NCI-H2029 treated with DMSO at 0.1 percent for 48 hours (cell line): Measurements from ENCODE around the gene RGL1.

ENCODE experiments used
- DNase-seq: peaks from one replicate; lab custom pipeline; 2025; lab: John Stamatoyannopoulos, UW

Gene RGL1

DNA sequence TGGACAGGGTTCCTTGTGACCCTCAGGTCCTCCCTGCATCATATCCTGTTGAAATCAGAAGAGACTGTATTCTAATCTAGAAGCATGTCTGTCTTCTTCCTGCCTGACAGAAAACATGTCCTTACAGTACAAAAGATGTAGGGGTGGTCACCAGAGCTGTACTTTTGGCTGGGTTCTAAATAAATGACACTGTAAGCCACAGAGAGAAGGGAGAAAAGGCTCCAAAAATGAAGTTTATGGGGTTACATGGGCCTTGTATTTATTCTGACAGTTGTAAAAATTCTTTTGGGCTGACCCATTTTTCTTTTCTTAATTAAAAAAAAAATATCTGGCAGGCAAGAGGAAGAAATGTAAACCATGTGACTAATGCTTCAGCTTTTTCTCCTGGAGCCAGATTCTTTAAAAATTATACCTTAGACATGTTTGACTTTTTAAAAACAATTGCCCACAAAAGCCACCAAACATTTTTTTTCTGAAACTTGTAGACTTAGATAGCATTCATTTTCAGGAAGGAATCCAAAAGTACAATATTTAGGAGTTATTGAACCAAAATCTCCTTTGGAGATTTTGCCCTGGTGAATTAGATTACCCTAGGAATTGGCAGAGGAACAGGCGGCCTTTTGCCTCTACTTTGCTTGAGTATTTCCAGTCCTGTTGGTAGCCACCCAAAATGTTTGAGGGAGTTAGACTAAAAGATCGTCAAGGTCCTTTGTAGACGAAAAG, 17.1 kb downstream of the RGL1 start:
- no peak for DNase-seq

DNA sequence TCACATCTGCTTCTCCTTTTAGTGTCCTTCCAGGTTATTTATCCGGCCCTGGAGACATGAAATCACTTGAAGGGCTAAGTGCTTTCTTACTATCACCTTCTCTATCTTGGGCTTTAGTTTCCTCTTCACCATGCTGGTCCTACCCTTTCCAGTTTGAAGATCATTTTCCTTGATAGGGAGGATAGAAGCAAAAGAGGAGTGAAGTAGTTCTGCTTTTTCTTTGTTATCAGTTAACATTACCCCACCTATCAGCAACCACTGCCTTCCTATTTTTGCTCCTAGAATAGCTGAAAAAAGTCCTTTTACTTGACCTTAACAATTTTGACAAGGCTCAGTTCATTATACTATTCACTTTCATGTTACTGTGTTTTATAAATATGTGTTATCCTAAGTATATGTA, 19.4 kb downstream of the RGL1 start:
- no peak for DNase-seq

DNA sequence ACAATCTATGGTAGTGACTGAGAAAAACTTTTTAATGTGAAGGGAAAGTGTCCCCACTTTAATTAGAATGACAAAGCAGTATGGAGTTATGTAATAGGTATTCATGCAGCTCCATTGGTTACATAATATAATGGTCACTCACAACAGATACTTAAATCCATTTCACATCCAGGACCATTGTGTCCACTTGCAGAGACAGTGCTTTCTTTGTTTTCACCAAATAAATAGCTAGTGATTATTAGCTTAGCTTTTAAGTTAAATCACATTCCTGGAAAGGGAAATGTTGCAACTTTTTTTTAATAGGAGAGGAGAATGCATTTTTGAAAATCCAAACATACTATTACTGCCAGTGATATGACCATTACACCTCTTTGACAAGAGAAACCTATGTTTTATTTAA, 22.9 kb downstream of the RGL1 start:
- no peak for DNase-seq

DNA sequence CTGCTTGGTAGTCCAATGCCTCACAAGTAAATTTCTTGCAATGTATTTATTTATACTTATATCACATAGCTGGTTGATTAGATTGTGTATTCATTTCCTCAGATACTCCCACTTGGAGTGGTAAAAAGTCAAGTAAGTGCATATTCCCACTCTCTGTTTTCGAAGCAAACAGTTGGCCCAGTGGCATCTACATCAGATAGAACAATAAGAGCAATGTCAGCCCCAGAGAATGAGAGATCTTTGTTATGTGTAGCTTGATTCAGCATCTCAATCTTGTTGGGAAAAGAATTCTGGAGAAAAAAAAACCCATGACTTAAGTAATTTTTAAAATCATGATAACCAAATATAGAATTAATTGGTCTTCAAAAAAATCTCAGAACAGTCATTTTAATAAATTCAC, 25.5 kb downstream of the RGL1 start:
- no peak for DNase-seq

DNA sequence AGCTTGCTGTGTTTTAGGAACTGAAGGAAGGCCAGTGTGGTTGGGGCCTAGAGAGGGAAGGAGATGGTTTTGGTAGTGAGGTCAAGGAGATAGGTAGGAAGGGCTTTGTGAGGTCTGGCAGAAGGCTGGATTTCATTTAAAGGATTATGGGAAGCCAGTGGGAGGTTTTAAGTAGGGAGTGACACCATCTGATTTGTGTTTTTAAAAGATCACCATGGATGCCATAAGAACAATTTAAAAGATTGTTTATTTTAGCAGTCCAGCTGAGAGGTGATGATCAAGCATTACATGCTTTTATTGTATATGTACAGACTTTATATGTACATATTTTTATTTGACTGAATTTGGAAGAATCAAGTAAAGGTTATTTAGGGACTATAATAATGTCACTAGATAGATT, 26.4 kb downstream of the RGL1 start:
- DNase-seq = no peak

DNA sequence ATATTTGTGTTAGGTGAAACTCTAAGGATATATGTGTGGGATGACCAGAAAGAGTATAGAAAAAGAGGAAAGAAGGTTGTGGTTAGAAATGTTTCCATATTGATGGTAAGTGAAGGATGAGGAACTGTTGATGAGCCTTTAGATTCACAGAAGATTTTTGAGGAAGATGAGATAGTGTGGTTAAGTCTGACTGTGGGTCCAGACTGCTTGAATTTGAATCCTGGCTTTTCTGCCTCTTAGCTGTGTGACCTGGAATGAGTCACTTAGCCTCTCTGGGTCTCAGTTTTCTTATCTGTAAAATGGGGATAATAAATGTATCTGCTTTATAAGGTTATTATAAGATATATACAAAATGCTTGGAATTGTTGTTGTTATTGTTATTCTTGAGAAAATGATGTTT, 27.5 kb downstream of the RGL1 start:
- DNase-seq = no peak

DNA sequence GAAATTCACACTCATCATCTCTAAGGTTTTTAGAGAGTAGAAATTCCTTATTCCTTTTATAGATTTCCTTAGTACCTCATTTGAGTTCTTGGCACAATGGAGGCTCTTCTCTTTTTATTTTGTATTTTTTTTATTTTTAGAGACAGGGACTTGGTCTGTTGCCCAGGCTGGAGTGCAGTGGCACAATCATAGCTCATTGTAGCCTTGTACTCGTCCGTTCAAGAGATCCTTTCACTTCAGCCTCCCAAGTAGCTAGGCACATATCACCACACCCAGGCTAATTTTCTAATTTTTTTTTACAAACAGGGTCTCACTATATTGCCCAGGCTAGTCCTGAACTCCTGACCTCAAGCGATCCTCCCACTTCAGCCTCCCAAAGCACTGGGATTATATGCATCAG, 29.6 kb downstream of the RGL1 start:
- DNase-seq = no peak

DNA sequence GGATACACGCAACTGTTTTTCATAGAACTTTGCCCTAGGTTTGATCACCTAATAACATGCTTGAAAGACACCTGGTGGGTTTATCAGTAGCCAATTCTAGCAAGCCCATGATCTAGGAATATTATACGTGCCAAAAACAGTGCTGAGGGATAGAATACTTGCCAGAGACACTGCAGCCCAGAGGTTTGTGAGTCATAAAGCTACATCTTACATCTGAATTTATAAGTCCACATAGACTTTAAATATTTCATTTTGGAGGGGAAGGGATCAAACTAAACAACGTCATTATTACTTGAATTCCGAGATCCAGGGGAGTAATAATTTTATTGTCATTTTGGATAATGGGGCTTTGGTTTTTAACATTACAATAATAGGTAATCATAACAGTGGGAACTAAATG, 31.7 kb downstream of the RGL1 start:
- no peak for DNase-seq

DNA sequence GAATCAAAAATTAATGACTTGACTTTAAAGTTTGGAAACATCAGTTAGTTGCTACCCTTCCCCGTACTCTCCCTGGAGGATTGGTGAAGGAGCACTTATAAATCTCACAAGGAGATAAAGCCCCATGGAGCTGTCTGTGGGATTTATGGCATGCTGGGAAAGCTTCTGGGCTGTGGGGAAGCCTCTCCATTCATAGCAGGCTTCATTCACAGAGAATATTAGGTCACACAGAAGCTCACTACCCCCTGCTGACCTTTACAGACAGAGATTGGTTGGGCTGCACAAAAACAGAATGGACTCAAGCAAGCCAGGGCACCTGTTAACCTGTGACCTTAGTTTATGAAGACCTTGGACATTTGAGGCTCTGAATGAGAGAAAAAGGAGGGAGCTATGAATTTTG, 32.1 kb downstream of the RGL1 start:
- DNase-seq = no peak

DNA sequence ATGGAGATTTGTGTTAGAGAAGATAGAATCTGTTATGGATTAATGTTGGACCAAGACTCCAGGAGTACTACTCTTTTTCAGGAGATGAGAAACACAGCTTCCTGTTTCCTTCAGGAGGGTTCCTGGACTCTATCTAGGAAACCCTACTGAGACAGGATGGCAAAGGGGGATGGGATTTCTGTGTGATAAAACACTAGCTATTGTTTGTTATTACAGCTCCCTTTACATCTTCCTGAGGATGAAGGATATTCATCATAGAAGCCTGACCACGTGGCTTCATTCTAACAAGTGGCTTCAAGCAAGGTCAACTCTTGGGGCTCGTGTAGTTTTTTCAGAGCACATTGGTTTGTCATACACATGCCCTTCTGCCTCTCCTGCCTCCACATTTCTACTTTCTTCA, 33.3 kb downstream of the RGL1 start:
- no peak for DNase-seq

DNA sequence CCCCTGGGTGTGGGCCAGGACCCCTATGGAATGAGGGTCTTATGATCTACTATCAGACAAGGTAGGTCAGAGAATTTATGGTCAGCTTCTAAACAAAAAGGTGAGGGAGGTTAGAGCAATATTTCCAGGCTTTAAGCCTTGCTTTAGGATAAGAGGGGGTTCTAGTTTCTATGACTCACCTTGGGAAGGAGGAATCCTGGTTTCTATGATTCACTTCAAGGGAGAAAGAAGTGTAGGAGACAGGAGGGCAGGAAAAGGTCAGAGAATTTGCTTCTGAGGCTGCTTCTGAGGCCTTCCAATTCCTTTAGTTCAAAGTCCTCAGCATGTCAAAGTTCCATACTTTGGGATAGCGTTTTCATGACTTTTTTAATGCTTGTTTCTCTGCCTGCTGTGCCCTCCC, 35.2 kb downstream of the RGL1 start:
- DNase-seq = no peak

DNA sequence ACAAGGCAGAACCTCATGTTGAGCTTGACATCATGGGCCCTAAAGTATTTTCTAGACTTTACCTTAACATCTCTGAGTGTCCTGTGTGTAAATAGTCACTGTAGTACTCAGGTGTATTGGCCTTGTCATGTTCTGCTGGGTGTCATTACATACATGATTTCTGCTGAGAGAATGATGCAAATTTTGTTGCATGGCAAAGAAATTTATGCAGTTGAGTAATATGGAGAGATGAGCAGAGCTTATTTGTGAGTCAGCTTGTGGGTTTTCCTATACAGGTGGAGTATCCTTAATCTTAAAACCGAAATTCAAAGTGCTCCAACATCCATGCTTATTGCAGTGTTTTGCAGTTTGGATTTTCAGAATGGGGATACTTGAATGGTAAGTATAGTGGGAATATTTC, 36.6 kb downstream of the RGL1 start:
- DNase-seq = no peak

DNA sequence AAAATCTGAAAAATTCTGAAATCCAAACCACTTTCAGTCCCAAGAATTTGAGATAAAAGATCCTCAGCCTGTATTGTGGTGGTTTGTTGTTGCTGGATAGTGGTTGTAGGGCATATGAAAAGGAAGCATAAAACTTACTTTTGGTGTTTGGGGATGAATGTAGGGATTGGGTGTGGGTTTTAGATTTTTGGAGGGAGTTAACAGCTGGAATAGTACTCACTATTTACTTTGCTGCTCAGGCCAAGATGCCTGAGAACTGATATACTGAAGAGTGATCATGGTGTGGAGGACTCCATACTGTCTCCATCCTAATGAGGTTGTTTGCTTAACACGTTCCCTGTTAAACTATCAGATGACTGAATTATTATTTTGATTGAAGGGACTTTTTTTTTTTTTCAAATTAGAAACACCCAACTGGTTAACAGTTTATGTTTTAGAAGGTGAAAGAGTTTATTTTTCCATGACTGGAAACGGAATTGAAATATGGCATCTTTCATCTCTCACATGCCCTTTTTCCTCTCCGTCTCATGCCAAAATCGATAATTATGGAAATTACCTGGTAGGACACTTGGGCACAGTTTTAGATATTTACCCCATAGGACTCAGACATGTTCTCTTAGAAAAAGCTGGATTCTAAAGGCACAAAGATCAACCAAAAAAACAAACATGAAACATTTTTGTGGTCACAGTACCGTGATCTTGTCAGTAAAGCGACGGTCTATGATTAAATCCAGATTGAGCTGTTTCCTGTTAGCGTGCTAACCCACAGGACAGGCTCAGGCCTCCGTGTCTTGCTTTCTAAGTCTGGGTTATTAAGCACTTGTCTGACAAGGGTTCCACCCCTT, 37.3 kb downstream of the RGL1 start:
- no peak for DNase-seq

DNA sequence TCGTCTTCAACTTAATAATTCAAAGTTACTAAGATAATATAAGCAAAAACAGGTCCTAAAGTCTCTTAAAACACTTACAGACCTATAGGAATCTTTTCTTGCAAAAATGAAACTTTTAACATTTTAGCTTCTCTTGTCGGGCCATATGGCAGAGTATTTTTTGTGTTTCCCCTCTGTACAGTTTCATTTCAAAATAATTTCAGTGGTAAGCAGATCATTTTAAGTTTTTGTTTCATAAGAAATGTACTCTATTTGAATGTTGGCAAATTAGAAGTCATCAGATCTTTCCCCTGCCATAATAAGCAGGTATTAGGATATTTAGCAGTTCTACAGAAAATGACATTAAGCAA, 37.9 kb downstream of the RGL1 start:
- DNase-seq = no peak

DNA sequence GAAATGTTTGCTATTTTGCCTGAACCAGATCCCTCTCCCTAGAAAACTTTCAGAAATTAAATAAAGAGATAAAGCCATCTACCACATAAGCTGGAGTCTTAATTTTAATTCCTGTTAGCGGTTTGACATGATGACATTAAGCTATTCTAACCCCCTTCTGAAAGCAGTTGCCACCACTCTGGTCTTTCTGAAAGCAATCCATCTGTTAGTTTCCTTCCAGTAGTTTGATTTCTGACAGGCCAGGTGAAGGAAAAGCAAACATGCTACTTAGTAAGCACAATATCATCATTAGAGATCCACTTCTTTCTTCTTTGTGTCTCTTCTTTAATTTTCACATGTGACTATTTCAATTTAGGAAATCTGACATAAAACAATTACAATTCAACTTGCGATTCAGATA, 39.9 kb downstream of the RGL1 start:
- no peak for DNase-seq

DNA sequence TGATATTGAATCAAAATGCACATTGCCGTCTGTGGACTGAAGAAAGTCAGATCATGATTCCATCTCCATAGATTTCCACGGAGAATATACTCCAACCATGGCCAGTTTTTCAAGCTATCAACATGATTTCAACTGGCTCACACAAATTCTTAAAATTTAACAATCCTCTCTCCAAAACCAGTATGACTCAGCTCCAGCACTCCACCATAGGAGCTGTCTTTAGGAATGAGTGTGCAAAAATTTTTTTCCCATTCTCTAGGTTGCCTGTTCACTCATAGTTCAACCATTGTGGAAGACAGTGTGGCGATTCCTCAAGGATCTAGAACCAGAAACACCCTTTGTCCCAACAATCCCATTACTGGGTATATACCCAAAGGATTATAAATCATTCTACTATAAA, 40.8 kb downstream of the RGL1 start:
- no peak for DNase-seq

DNA sequence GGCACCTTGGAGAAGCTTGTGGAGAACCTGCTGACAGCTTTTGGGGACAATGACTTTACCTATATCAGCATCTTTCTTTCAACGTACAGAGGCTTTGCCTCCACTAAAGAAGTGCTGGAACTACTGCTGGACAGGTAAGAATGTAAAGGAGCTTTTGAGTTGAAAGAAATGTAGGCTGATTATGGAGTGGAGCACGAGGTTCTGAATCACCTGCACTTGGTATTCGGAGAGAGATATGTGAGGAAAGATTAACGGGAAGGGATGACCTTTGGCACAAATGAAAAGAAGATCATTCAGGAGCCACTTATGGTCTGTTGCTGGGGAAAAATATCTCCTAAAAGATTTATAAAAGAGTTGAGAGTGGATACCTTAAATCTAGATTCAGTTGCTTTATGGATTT, 42.7 kb downstream of the RGL1 start:
- DNase-seq = no peak

DNA sequence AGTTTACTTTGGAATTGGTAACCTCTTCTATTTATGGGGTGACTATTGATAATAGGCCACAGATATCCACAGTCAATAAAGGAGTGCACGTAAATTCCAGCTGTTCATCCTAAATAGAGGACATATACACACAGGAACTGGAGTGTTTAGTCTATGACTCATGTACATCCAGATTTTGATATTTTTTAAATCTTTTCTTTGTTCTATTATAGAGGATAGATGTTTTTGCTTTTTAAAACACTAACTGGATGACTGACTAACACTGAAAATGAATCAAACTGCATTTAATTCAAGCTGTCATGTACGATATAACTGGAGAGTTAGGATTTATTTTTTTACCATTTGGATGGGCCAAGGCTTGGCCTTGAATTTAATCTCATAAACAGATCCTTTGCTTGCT, 45.9 kb downstream of the RGL1 start:
- no peak for DNase-seq

DNA sequence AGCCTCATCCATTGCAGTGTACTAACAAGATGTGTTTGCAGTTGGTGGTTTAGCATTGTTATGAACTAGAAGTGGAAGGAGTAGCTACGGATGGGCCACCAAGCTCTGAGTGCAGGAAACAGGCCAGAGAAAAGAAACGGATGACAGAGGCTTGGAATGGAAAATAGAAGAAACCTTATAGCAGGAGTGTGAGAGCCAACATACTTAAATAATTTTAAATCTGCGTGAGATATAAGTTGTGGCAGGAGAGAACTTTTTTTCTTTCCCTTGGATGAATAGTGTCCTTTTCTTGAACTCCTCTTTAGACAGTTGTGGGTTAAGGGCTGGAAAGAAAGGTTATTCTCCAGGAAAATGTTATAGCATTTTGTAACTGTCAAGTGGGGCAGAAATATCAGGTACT, 54.2 kb downstream of the RGL1 start:
- DNase-seq = no peak

DNA sequence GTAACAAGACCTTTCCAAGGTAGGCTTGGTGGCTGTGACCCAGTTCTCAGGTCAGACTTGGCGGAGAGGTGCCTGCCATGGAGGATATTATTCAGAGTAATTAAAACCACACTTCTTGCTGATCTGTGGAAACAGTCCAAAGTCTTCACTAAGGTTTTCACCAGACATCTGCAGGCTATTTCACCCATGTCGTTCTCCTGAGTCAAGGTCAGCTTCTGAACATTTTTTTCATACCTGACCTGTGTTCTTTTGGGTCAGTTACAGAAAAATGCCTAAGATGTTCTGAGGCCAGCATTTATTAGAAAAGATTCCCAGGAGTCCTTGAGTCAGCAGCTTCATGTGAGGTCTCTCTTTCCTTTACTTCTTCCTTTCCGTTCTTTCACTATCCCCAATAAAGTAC, 54.9 kb downstream of the RGL1 start:
- no peak for DNase-seq

DNA sequence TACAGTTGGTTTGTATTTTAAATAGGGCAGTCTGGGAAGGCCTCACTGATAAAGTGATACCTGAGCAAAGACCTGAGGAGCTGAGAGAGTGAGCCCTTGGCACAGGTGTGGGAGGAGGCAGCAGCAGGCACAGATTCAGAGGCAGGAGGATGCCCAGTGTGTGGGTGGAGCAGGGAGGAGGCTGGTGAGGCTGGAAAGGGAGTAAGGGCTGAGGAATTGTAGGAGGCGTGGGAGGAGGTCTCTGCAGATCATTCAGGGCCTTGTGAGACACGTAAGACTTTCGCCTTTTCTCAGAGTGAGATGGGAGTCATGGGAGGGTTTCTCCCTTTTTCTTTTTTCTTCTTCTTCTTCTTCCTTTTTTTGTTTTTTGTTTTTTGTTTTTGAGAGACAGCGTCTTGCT, 58.0 kb downstream of the RGL1 start:
- DNase-seq = no peak

DNA sequence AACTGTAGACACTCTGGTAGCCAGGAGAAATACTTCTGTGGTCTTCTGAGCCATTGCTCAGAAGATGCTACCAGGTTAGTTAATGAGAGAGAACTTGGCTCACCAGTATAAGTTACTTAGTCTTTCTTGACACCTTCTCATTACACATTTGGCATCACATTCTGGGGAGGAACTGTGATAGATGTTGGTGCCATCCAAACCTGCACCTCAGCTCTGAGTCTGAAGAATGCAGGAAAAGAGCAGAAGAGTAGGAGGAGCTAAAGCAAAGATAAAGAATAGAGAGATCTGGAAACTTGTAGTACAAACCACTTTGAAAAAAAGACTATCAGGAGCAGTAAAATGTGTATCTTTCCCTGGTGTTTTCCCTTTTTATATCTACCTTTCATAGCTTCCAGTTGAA, 58.9 kb downstream of the RGL1 start:
- DNase-seq = no peak

DNA sequence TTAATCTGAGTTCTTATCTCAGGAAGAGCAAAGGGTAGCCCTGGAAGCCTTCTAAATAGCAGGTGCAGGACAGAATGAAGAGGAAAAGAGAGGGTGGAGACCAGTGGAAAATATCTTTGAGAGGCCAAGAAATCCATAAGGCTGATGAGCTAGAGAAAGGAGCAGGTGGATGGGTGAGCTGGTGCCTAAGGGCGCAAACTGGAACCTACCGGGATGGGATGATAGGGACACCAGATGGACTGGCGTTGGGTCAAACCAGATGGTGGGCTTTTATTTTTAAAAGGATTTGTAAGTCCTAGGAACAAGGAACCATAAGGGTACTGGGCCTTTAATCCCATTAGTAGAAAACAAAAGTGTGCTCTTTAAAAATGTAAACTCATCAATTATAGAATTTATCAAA, 59.7 kb downstream of the RGL1 start:
- no peak for DNase-seq

DNA sequence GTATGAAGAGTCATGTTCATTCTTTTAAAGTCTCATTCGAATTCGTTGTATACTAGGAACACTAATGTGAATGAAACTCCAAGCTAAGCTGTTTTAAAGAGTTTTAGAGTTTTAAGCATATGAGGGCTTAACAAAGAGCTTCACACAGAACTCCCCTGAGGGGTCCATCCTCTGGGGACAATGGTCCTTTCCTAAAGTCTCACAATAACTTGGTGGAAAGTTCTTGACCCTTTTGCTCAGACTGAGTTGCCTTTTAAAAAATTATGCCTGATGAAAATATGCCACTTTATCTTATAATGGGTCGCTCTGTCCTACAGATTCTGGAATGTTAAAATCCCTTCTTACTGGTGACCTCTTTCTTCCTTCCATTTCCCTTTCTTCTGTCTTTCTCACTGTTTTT, 64.3 kb downstream of the RGL1 start:
- DNase-seq = no peak
